NCI-H510A treated with DMSO at 0.1 percent for 48 hours (cell line): ENCODE measurements around the gene VSTM1.
"Not testable (repeated sequence)": the region's sequence is repeated elsewhere in the genome, so short reads cannot be mapped to it uniquely, and the experiment has no call there.

ENCODE experiments used
- DNase-seq: peaks from one replicate; lab custom pipeline; 2025; lab: John Stamatoyannopoulos, UW

The VSTM1 gene

GRCh38 chr19:54073829-54074228 lies 10.1 kb upstream of the VSTM1 start:
- DNase-seq, result no peak

GRCh38 chr19:54069470-54069869 lies 5.8 kb upstream of the VSTM1 start:
- no peak for DNase-seq

- no peak for DNase-seq
These were observed 1.1 kb downstream of the VSTM1 start for GRCh38 chr19:54062643-54063042.

GRCh38 chr19:54047616-54048015 lies 16.1 kb downstream of the VSTM1 start:
- no peak for DNase-seq

GRCh38 chr19:54045771-54046170 lies 17.9 kb downstream of the VSTM1 start:
- DNase-seq, result no peak

- no peak for DNase-seq
These were observed 20.7 kb downstream of the VSTM1 start for GRCh38 chr19:54042989-54043388.

- DNase-seq, result no peak
These were observed 21.6 kb downstream of the VSTM1 start for GRCh38 chr19:54041969-54042606.

- no peak for DNase-seq
These were observed 23.7 kb downstream of the VSTM1 start for GRCh38 chr19:54040003-54040402.

GRCh38 chr19:54036542-54036941 lies 27.2 kb downstream of the VSTM1 start:
- not testable (repeated sequence) for DNase-seq

- DNase-seq, result no peak
These were observed 28.2 kb downstream of the VSTM1 start for GRCh38 chr19:54035215-54036178.

- DNase-seq, result no peak
These were observed 32.7 kb downstream of the VSTM1 start for GRCh38 chr19:54030895-54031586.

- no peak for DNase-seq
These were observed 33.7 kb downstream of the VSTM1 start for GRCh38 chr19:54029930-54030490.

- DNase-seq, result no peak
These were observed 34.4 kb downstream of the VSTM1 start for GRCh38 chr19:54029301-54029700.

- no peak for DNase-seq
These were observed 37.0 kb downstream of the VSTM1 start for GRCh38 chr19:54026656-54027055.

- DNase-seq, result no peak
These were observed 39.0 kb downstream of the VSTM1 start for GRCh38 chr19:54024660-54025059.

GRCh38 chr19:54023191-54023590 lies 40.5 kb downstream of the VSTM1 start:
- DNase-seq, result no peak

GRCh38 chr19:54021932-54022331 lies 41.8 kb downstream of the VSTM1 start:
- no peak for DNase-seq

GRCh38 chr19:54021363-54021762 lies 42.3 kb downstream of the VSTM1 start:
- no peak for DNase-seq

GRCh38 chr19:54017261-54017660 lies 46.4 kb downstream of the VSTM1 start:
- DNase-seq, result no peak

GRCh38 chr19:54014920-54015560 lies 48.7 kb downstream of the VSTM1 start:
- DNase-seq, result no peak

- DNase-seq, result no peak
These were observed 49.8 kb downstream of the VSTM1 start for GRCh38 chr19:54013866-54014265.
